22Rv1 (cell line): ENCODE measurements around the gene PHF3.

Experiments
- CTCF ChIP-seq: fragments of 450-650 bp; IDR thresholded peaks from 2 replicates; pipeline ENCODE4 v1.5.1; 2017; ENCODE audit warnings: mild to moderate bottlenecking
- ZFX ChIP-seq: fragments of 450-650 bp; IDR thresholded peaks from 2 replicates; pipeline ENCODE4 v1.6.1; 2017; ENCODE audit warnings: antibody characterized with exemption, borderline replicate concordance

GRCh38 chr6:63589952-63590411 is 45.6 kb upstream of the PHF3 start:
- TF ChIP-seq CTCF: no peak
- no peak for TF ChIP-seq ZFX
